HG03025 (cell line): ENCODE data around the gene PTPN14.
"Not testable (repeated sequence)": the region's sequence is repeated elsewhere in the genome, so short reads cannot be mapped to it uniquely, and the experiment has no call there.

Experiments used
- ATAC-seq: cut with Tn5 transposase; IDR thresholded peaks from one replicate; pipeline ENCODE4 v1.9.1; 2021; ENCODE audit warnings: mild to moderate bottlenecking, moderate library complexity; ENCODE audit not compliant: unreplicated experiment, low FRiP score

PTPN14 gene

GRCh38 chr1:214413315-214413714, 138.1 kb downstream of the PTPN14 start:
- no peak for ATAC-seq

- no peak for ATAC-seq
Observed at GRCh38 chr1:214404571-214405213, 146.7 kb downstream of the PTPN14 start.

DNA sequence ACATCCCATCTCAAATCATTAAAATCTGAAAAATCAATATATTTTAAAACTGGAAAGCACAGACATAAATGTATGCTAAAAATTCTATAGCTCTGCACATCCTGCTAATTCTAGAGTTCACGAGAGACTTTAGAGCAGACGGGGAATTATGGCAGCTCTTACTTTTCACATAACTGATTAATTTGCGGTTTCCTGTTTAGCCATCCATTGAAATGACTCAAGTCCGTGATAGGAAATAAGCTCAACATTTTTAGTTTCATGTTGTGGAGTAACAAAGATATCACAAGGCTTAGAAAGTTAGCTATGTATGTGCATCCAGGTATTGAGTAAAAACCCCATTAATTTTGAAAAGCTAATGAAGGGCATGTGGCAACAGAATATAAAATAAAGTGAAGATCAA, 147.2 kb downstream of the PTPN14 start:
- no peak for ATAC-seq

DNA sequence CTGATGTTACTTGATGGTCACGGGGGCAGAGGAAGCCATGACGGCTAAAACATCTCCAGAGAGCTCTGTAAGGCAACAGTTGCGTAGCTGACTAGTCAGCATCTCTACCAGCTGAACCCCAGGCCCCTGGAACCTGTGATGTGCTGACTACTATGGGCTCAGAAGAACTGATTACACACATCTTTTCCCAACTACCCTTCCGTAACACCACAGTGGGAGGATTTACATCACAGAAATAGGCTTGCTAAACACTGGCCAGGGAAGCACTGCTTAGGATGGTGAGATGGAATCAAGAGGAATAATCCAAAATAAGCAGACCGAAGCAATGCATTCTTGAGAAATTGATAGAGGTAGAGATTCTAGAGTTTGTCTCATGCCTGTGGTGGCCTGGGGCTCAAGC, 148.0 kb downstream of the PTPN14 start:
- ATAC-seq = no peak

DNA sequence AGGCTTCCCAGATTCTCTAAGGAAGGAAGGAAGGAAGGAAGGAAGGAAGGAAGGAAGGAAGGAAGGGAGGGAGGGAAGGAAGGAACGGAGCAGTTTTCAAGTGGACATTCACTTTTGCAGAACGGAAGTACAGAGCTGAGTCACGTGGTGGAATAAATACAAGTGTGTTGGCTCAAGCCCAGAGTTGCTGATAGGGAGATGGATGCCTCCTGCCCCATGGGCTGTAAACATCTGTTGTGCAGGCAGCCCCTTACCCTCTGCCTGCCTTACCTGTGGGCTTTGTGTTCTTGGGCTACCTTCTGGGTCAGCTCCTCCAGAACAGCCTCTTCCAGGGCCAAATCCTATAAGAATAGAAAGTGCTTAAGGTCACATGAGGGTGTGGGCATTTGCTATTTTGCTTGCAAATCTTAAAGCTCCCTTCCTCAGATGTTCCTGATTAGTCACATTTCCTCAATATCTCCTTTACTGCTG, 148.8 kb downstream of the PTPN14 start:
- no peak for ATAC-seq

- ATAC-seq = no peak
Observed at GRCh38 chr1:214401666-214402065, 149.7 kb downstream of the PTPN14 start.

- ATAC-seq = no peak
Observed at GRCh38 chr1:214400131-214400530, 151.3 kb downstream of the PTPN14 start.

DNA sequence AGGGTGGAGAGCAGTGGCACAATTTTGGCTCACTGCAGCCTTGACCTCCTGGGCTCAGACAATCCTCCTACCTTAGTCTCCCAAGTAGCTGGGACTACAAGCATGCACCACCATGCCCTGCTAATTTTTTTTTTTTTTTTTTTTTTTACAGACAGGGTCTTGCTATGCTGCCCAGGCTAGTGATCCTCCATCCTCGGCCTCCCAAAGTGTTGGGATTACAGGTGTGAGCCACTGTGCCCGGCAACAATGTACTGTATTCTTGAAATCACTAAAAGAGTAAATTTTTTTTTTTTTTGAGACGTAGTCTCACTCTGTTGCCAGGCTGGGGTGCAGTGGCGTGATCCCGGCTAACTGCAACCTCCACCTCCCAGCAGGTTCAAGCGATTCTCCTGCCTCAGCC, 152.9 kb downstream of the PTPN14 start:
- ATAC-seq = no peak

- no peak for ATAC-seq
Observed at GRCh38 chr1:214397497-214397896, 153.9 kb downstream of the PTPN14 start.

DNA sequence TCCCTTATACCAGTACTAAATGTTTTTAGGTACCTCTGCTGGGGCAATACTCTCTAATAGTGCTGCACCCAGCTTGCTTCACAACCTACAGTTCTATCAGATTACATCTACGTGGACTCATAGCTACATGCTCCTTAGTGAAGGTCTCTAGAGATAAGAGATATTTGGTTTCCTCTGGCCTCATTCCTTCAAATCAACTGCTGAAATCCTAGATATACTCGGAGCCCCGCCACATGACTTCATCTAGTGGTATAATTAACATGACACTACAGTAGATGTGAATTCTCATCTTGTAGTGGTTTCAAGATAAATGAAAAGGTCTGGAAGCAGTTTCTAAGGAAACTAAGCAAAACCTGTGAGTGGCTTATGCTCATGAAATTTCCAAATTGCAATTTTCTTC, 155.1 kb downstream of the PTPN14 start:
- ATAC-seq = no peak

GRCh38 chr1:214394569-214394968, 156.8 kb downstream of the PTPN14 start:
- not testable (repeated sequence) for ATAC-seq

DNA sequence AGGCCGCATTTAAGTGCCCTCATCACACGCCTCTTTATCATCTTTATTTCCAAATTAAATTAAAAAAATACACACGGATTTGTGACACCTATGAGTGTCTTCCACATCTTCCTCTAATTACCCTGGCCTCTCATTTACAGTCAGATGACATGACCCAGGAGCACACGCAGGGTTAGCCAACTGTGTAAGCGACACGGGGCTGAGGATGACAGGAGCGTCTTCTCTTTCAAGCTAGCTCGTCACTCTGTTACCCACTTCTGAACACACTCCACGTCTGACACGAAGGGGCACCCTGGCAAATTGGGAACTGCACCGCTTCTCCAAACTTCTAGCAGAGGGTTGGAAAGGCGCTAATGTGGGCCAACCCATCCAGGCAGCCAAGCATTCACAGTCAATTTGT, 158.3 kb downstream of the PTPN14 start:
- no peak for ATAC-seq

- no peak for ATAC-seq
Observed at GRCh38 chr1:214391873-214392645, 159.3 kb downstream of the PTPN14 start.

DNA sequence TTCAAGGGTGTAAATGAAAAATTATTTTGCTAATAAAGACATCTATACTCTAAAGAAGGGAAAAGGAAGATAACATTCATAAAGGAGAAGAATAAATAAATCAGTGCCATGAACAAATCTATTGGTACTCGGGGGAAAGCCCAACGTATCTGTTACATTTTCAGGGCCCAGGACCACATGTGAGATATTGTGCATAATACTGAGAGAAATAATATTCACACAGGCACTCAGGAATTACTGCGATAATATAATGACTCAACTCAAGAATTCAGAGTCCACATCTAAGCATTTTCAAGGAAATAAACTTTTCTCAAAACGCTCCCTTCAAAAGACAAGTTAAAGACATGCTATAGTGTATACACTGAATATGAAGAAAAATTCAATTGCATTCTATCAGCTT, 161.7 kb downstream of the PTPN14 start:
- no peak for ATAC-seq

- no peak for ATAC-seq
Observed at GRCh38 chr1:214386747-214387146, 164.7 kb downstream of the PTPN14 start.

- no peak for ATAC-seq
Observed at GRCh38 chr1:214386333-214386732, 165.1 kb downstream of the PTPN14 start.

- no peak for ATAC-seq
Observed at GRCh38 chr1:214385428-214385827, 166.0 kb downstream of the PTPN14 start.

DNA sequence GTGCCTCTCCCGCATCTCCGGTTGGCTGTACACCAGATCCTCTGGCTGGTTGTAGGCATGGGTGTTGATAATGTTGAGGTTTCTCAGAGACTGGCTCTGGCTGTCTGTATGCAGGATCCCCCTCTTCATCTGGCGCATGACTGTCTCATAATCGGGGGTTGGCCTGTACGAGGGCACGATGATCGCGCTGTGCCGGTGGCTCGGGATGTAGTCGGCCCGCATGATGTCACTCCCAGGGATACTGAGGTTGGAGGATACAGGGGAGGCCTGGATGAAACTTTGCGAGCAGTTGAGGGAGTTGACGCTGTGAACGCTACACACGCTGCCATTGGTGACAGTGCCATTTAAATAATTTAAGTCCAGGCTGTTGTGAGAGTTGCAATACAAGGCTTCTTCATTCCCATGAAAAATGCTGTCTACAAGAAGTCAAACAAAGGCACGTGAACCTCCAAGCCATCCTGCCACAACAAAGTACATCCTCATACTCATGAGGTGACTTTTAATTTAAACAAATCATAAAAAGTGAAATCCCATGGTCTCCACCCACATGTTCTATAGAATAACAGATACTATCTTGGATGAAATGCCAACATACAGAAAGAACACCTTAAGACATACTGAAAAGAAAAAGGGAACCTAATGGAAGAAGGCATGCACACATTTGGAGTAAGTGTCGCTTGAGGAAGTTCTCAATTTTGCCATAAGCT, 166.9 kb downstream of the PTPN14 start:
- no peak for ATAC-seq

GRCh38 chr1:214383381-214384372, 167.7 kb downstream of the PTPN14 start:
- no peak for ATAC-seq

- ATAC-seq = no peak
Observed at GRCh38 chr1:214380986-214381695, 170.3 kb downstream of the PTPN14 start.
